DMS79 treated with DMSO at 0.1 percent for 48 hours (cell line): ENCODE measurements around the gene PHF2.

Source experiments
- DNase-seq: peaks from one replicate; lab custom pipeline; 2025; lab: John Stamatoyannopoulos, UW

The PHF2 gene

DNA sequence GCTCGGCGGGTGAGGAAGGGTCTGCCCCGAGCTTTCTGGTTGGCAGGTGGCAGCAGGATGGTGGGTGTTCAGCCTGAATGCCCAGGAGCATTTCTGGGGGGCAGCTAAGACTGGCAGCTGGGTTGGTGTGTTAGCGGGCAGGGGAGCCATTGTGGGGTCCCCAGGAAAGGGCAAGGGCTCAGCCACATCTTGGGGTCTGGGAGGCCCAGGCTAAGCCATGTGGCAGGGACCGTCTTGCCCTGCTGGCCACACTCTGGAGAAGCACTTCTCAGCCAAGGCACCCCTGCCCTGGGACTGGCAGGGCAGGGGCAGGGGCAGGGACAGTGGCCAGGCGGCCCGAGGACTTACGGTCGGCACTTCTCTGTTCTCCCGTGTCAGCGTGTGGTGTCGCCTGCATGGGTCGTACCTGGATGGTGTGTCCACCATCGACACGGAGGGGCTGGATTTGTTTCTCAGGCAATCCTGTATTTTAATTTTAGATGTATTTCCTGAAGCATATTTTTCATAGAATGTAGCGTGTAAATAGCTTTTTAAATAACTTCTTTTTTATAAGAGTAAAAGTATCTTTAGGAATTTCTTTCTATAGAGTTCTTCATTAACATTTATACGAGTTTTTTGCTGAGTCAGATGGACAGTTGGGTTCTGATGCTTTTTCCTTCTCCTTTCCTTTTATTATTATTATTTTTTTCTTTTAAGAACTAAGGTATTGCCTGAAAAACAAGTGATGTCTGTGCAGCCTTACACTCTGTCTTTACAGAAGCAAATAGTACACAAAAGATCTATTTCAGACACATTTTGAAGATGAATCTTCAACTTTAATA, 102.0 kb downstream of the PHF2 start:
- DNase-seq = no peak

DNA sequence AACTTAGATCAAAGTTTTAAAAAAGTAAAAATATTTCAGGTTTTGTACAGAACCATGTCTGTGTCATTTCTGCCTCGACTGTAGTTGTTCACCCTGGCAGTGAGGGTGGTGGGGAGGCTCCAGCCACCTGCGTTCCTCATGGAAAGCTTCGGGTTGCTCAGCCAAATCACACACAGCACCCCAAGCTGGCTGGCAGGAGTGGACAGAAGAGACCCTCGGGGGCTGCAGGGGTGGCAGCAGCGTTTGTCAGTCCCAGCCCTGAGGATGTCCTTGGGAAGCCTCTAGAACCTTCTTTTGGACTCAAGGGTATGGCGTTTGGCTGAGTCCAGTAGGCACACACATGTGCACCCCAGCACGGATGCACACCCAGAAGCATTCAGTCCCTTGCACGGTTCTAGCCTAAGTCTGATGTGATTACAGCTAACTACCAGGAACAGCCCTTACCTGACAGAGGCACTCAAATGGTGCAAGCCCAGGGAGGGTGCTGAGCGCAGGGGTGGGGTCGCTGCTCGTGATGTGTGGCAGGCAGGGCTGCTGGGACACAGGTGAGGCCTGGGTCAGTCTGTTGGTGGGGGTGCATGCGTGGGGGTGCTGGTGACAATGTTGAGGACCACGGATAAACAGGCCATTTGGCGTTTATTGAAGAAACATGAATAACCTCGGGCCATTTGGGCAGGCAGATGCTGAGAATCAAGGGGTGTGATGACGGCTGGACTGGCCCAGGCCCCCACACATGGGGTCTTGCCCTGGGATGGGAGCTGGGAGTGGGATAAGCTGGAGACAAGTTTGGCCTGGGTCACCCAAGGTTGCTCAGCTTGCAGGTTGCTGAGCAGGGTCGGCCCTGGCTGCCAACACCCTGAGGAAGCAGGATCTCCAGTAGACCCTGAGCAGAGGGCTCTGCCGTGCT, 103.4 kb downstream of the PHF2 start:
- DNase-seq = no peak

DNA sequence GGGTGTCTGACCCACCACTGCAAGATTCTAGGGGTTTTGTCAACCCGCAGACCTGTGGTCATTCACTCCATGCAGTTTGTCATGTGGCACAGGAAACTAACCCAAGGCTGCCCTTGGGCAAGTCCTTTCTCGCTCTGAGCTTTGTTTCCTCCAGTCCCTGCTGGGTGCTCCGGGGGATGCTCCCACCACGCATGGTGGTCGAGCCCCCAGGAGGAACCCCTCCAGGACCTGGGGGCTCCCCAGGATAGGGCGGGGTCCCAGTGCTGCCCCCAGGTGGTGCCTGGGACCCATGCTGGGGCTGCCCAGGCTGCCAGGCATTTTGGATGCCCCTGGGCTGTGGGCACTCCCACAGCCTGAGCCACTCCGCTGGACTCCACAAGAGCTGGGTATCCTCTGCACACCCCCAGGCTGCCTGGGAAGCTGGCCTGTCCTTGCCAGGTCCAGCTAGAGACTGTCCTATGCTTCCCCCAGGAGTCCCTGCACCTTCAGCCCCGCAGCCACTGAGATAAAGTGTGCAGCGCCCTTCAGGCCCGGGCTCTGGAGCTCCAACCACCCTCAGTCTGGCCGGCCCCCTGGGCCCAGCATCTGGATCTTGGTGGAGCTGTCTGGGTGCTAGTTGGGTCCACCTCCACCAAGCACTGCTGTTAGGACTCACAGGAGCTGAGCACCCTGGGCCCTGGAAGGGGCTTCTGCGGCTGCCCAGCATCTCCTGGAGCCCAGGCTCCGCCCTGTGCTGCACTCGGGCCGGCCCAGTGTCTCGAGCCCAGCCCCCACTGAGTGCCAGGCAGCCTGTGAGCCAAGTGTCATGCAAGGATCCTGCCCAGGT, 104.3 kb downstream of the PHF2 start:
- DNase-seq = no peak

- no peak for DNase-seq
Observed at GRCh38 chr9:93681269-93682154, 105.1 kb downstream of the PHF2 start.

DNA sequence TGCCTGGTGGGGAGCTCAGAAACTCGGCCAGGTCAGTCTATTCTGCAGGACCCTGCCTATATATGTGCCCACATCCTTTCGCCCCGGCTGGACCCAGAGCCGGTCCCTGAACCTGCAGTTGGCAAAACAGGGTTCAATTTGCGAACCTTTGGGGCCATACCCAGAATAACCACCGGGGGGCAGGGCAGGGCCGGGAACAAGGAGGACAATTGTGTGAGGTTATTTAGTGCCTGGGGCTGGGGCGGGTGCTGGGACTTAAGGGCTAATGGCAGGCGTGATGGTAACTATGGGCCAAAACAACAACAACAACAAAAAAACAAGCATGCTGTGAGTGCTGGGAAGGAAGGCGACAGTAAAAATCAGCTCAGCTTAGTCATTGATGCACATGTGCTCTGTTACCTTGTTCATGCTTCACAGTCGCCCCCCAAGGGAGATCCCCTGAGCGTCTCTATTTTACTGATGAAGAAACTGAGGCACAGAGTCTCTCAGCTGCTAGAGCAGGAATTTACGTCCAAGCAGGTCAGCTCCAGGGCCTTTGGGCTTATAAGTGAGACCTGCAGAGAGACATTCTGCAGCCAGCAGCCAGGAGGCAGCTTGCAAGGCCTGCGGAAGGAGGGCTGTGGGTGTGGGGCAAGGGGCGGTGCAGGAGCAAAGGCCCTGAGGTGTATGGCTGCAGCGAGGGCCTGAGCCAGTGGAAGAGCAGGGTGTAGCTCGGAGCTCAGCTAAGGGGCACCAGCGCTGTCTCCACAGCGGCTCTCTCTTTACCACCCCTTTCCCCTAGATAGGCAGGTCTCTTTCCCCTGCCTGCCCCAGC, 106.0 kb downstream of the PHF2 start:
- peak; percentile 29 for DNase-seq

DNA sequence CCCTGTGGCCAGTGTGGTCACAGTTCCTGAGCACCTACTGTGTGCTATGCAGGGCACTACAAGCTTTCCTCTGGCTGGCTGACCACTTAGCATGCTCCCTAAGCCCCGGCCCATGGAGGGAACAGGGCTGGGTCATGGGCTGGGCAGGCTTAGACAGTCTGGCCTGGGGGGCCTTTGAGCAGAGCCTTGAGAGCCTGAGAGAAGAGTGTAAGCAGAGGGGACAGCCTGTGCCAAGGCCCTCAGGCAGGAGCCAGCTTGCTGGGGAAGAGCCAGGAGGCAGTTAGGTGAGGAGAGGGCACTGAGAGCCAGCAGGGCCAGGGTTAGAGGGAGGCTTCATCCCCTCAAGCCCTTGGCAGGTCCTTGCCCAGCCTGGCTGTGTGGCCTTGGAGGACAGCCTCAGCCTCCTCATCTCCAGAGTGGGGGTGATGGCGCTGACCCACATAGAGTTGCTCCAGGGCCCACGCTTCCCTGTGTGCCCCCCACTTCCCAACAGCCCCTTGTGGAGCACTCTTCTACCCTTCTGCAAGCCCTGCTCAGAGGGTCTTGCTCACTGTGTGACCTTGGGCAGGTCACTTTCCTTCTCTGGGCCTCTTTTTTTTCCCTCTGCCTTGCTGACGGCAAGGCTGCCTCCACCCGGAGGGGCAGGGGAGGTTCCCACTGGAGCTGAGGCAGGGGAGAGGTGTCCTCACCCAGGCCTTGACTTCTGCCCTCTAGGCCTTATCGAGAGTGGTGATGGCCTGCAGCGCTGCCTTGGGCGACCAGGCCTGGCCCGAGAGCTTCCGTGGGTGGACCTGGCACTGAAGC, 107.1 kb downstream of the PHF2 start:
- DNase-seq = no peak

DNA sequence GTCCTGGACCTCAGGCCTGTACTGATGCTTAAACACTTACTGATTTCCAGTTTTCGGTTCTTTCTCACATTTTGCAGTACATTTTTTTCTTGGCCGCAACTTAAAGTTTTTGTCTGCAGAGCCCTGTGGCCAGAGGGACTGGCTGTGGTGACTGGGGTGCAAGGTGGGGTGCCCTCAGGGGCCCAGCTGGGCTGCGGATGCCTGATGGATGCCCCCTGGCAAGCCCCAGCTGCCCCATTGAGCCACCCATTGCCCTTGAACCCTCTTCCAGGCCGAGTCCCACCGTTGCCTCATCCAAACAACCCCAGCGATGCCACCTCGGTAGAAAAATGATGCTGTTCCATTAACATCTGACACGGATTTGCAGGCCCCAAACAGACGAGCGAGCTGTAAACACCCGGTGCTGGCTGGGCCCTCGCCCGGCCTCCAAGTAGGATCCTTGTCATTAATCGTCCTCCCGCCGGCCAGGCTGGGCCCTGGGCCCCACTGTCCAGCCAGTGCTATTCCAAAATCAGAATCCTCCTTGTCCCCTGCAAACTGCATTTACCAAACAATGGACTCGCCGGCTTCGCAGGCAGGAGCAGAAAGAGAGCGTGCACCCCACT, 107.9 kb downstream of the PHF2 start:
- DNase-seq = no peak

DNA sequence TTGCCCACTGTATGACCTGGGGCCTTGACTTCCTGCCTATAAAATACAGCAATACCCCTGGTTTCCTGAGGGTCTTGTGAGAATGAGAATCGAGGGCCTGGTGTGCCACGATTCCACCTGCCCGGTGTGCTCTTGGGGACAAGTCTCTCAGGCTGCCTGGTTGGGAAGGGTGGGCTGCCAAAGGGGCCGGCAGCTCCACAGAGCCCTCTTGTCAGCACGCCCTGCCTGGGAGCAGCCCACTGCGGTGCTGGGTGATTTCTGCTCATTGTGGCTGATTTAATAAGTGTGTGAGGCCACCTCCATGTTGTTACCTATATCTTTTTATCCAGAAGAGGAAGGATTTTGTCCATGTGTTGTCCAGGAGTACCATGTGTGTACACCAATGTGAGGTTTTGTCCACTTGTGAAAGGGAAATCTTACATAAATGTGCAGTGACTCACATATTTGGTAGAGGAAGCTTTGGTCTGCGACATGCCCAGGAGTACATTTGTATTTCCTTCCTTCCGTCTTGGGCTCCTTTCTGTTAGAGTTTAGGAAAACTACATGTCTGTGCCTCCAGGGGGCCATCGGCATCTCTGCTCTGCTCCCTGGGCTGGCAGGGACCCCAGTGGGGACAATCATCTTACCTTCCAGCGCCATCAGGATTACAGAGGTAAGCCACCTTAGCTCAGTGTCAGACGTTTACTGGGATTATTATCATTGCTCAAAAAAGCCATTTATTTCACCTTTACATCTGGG, 108.6 kb downstream of the PHF2 start:
- no peak for DNase-seq

- no peak for DNase-seq
Observed at GRCh38 chr9:93686127-93686879, 109.9 kb downstream of the PHF2 start.

DNA sequence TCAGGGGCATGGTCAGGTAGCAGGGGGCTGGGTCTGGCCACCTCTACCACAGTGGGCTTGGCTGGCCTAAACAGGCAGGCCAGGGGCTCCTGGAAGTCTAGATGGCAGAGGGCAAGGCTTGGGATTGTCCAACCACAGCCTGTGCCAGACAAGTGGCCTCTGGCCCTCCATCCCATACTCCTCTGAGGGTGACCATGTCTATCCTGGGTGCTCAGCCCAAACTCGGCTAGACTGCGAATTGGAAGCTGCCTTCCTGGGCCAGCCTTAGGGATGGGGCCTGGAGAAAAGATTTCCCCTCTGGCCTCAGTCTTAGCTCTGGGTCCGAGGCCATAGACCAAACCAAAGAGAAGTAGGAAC, 110.5 kb downstream of the PHF2 start:
- no peak for DNase-seq

DNA sequence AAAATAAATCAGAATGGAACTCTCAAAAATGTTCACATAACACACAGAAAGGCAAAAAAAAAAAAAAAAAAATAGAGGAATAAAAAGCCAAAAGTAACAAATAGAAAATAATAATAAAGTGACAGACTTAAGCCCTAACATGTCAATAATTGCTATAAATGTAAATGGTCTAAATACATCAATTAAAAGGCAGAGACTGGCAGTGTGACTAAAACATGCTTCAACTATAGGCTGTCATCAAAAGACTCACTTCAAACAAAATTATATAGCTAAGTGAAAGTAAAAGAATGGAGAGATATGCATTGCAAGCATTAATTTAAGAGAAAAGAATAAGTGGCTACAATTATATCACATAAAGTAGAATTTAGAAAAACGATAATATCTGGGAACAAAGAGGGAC, 114.2 kb downstream of the PHF2 start:
- DNase-seq = no peak

- DNase-seq = no peak
Observed at GRCh38 chr9:93693129-93693528, 116.7 kb downstream of the PHF2 start.

GRCh38 chr9:93697352-93698139, 121.2 kb downstream of the PHF2 start:
- DNase-seq = peak; percentile 87

GRCh38 chr9:93698140-93698908, 121.9 kb downstream of the PHF2 start:
- no peak for DNase-seq

- DNase-seq = peak; percentile 63
Observed at GRCh38 chr9:93699650-93700049, 123.3 kb downstream of the PHF2 start.
